NOMO-1 treated with DMSO at 0.1 percent for 48 hours (cell line): ENCODE results near the gene WWC1.
"Not testable (repeated sequence)": the region's sequence is repeated elsewhere in the genome, so short reads cannot be mapped to it uniquely, and the experiment has no call there.

ENCODE experiments used
- DNase-seq: peaks from one replicate; lab custom pipeline; 2025; ENCODE audit not compliant: unreplicated experiment; lab: John Stamatoyannopoulos, UW

WWC1 gene

DNA sequence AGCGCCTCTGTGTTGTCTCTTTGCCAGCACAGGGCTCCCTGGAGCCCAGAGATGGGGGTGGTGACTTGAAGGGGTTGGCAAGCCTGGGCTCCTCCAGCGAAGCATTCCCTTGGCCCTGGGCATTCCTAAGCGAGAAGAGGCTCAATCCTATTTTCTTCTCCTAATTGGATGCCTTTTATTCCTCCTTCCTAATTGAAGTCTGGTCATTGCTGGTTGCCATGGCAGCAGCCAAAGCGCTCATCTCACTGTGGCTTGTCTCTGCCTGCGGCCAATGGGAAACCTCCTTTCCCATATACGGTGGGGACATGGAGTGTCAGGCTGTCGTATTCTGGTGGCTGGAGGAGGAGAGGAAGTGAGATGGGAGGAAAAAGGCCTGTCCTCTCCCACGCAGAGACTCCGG is 142.6 kb downstream of the WWC1 start:
- no peak for DNase-seq

DNA sequence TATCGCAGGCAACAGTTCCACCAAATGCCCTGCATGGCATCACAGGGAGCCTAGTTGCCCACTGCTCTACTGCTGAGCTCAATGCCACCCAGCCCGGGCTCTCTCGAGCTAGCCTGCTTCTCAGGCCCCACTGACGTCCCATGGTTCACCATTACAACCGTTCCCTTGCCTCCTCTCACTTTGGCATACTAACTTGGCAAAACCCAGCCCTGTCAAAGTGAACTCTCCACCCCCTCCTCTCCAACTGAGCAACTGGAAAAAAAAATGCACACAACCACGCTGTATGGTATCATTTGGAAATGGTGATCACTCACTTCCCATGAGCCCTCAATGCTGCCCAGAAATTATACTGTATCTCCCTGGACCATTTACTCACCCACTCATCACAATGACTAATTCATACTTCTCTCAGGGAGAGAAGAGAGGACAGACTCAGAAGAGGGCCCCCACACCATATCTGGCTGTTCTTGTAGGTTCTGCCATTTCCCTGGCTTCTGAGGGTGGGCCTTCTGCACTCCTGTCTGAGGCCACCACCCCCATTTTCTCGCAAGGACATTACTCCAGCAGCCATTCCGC is 143.4 kb downstream of the WWC1 start:
- no peak for DNase-seq

DNA sequence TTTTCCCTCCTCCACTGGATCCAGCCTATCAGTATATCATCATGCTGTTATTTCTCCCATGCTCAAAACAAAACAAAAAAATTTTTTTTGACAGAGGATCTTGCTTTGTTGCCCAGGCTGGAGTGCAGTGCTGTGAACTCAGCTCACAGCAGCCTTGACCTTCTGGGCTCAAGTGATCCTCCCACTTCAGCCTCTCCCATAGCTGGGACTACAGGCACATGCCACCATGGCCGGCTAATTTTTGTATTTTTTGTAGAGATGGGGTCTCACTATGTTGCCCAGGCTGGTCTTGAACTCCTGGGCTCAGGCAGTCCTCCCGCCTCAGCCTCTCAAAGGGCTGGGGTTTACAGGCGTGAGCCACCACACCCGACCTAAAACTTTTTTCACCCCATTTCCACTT is 143.9 kb downstream of the WWC1 start:
- not testable (repeated sequence) for DNase-seq

DNA sequence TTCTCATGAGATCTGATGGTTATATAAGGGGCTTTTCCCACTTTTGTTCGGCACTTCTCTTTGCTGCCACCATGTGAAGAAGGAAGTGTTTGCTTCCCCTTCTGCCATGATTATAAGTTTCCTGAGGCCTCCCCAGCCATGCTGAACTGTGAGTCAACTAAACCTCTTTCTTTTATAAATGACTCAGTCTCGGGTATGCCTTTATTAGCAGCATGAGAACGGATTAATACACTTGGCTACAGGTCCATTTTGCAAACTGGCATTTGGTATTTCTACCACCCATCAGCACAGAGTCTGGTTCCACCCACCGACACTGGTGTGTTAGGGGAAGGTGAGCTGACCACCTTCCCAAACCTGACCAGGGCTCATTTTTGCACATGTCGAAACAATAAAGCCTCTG is 146.9 kb downstream of the WWC1 start:
- no peak for DNase-seq

DNA sequence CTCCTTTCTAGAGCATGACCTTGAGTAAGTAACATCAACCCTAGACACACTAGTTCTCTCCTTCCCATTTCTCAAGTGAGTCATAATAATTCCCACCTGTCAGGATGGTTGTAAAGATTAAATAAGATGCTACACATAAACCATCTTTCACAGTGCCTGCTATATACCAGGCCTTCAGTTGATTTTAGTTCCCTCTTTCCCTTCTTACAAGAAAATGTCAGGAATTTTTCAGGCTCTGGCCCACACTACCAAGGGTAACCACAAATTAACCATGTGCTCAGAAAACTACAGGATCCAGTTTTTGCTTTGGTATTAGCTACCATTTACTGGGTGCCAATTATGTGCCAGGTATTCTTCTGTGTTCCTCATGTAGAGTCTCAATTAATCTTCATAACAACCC is 152.1 kb downstream of the WWC1 start:
- DNase-seq, result no peak

DNA sequence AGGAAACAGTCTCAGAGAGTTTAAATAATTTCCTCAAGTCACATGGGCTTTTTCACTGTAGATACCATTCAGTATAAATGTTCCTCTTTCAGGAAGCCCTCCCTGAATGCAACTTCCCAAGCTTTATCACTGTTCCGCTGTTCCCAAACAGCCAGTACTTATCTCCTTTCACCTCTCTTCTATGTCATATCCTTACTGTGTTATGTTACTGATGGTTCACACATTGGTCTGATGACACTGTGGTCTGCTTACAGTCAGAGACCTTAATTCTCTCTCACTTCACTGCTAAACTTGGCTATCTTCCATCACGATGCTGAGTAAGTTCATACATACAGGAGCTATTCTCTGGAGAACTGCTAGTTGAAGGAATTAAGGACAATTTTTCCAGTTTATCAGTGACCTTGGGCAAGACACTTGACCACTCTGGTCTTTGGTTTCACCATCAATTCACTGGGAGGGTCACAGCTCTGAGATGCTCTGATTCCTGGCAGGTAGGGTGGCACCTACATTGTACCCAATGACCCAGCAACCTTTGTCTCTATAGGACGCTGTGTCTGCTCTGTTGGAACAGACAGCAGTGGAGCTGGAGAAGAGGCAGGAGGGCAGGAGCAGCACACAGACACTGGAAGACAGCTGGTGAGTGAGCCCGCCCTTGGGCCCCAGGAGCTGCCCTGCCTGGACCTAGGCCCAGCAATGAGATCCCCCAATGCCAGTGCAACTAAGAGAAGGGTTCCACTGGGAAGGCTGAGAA is 152.7 kb downstream of the WWC1 start:
- DNase-seq, result no peak

DNA sequence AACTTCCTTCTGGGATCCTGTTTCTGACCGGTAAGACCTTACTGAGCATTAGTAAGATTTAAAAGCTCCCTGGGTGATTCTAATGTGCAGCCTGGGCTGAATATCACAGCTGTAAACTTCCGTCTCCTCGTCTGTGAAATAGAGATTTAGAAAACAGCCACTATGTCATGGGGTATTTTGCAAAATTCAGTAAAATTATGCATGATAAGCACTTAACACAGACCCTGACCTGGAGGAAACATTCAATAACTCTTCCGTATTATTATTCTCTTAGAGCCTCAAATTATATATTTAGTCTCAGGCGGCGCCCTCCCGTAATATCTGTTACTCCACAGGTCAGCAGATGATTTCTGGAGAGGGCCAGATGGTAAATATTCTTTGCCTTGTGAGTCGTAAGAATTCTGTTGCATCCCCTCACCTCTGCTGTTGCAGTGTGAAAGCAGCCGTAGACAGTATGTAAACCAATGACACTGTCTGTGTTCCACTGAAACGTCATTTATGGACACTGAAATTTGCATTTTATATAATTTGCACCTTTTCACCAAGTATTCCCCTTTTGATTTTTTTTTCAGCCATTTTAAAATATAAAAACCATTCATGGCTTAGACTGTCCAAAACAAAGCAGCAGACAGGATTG is 155.7 kb downstream of the WWC1 start:
- DNase-seq, result no peak

DNA sequence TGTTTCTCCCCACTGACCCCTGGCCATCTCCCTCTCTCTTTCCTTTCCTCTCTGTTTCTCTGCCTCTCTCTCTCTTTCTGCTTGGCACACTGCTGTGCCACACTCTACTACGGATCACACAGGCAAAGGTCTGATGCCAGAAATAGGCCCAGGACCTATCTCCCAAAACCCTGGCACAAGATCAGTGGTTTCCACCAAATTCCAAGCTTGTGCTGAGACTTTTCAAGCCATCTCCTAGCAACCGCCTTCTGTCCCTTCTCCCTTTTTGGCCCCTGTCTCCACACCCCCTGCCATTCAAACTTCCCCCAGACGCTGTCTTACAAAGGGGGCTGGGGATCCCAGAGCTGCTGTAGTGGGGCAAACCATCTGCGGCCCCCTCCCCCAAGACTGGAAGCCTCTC is 156.4 kb downstream of the WWC1 start:
- DNase-seq, result no peak

DNA sequence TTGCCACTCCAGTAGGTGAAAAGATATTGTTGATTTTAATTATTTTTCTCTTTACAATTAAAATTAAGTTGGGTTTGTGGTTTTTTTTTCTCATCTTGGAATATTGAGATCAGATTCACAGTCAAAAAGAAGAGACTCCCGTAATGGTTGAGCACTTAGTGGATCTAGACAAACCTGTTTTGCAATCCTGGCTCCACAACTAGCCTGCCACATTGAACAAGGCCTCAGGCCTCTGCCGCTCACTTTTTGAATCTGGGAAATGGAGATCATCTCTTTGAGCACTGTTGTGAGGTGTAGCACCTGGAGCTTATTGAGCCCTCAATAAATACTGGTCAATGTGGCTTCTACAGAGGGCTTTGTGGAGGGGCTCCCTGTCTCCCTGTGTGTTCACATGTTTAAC is 157.7 kb downstream of the WWC1 start:
- no peak for DNase-seq

DNA sequence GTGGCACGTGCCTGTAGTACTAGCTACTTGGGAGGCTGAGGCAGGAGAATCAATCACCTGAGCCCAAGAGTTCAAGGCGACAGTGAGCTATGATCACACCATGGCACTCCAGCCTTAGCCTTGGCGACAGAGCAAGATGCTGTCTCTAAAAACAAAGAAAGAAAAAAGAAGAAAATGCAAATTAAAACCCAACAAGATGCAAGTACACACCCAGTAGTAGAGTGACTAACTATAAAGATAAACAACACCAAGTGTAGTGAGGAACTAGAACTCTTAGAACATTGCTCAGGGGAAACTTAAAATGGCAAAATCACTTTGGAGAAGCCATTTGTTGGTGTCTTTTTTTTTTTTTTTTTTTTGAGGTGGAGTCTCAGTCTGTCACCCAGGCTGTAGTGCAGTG is 160.1 kb downstream of the WWC1 start:
- DNase-seq, result no peak

DNA sequence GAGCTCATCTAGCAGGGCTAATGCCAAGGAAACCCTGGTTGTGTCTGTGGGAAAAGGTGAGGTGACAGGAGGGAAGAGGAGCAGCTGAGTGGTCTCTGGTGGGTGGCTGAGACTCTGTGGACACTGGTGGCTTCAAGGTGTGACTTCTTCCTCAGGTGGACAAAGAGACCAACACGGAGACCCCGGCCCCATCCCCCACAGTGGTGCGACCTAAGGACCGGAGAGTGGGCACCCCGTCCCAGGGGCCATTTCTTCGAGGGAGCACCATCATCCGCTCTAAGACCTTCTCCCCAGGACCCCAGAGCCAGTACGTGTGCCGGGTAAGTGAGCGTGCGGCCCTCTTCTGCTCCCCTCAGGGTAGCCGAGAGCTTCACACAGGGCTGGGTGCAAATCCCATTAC is 163.8 kb downstream of the WWC1 start:
- DNase-seq, result no peak

DNA sequence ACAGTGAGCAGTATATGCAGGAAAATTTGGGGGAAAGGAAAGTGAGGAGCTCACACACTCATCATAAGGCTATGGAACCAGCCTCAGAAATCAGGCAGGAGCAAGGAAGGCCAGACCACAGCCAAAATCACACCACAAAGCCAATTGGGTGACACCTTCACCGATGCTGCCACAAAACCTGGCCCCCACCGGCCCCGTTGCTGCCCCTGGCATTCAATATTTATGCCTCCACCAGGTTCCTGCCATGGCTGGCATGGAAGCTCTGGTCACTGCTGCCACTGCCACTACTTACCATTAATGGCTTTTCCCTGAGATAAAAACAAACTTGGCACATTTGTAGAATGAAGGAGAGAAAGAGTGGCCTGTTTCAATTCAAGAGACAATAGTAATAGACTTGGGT is 166.1 kb downstream of the WWC1 start:
- DNase-seq, result no peak

DNA sequence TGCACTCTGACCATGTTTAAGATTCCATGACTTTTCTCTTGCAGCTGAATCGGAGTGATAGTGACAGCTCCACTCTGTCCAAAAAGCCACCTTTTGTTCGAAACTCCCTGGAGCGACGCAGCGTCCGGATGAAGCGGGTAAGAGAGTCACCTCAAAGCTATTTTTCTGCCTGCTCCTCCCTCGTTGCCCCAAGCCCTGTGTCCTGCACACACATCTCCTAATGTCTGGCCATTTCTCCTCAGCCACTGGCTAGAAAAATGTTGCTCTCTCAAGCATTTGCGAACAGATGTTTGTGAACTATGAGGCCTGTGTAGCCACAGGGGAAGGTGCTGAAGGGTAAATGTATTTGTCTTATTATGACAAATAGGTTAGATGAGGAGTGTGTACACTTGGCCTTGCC is 169.2 kb downstream of the WWC1 start:
- DNase-seq, result no peak

DNA sequence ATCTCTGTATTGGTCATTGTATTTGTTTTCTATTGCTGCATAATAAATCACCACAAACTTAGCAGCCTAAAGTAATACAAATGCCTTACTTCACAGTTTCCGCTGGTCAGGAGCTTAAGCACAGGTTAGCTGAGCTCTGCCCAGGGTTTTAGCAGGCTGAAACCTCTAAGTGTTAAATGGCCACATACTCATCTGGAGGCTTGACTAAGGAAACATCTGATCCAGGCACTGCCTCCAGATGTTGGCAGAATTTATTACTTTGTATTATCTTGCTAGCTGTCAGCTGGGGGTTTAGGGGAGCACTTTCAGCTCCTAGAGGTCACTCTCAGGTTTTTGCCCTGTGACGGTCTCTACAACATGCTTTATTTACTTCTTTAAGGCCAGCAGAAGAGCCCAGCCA is 171.6 kb downstream of the WWC1 start:
- DNase-seq, result no peak

DNA sequence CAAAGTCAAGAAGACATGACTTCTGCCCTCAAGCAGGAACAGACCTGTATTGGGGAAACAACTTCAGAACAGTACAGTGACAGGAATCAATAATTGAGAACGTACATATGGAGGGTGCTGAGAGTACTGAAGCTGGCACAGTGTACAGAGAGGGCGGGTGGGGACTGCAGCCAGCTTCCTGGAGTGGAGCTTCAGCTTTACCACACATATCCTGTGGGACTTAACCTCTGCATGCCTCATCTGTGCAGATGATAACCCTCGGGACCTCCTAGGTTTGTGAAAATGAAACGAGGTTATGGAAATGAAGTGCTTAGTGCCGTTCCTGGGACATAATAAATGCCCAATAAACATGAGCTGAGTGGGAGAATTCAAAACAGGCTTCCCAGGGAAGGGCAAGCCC is 172.8 kb downstream of the WWC1 start:
- DNase-seq, result no peak

DNA sequence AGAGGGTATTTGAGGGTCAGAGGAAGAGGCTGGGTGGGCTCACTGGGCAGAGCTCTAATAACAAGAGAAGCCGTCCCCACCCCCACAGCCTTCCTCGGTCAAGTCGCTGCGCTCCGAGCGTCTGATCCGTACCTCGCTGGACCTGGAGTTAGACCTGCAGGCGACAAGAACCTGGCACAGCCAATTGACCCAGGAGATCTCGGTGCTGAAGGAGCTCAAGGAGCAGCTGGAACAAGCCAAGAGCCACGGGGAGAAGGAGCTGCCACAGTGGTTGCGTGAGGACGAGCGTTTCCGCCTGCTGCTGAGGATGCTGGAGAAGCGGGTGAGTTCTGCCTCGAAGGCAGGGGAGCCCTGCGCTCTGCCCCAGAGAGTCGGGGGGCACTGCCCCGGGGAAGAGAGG is 173.2 kb downstream of the WWC1 start:
- no peak for DNase-seq

DNA sequence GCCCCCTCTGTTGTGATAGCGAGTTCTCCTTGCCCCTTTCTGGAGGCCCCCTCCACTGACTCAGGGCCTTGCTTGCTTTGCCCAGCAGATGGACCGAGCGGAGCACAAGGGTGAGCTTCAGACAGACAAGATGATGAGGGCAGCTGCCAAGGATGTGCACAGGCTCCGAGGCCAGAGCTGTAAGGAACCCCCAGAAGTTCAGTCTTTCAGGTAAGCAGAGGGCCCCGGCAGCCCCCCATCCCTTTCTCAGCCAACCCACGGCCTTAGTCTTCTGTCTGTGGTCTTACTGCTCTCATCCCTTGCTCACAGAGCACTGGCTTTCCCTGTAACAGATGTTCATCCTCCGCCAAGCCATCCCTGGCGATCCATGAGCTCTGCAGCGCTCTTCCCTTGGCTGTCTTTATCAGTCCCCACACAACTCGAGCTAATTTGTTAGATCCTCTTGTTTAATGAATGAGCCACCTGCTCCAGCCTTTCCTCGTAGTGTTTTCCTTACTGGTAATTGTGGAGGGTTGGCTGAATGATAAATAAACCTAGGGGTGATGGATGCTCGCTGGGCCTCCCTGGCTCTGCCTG is 176.4 kb downstream of the WWC1 start:
- DNase-seq, result no peak

DNA sequence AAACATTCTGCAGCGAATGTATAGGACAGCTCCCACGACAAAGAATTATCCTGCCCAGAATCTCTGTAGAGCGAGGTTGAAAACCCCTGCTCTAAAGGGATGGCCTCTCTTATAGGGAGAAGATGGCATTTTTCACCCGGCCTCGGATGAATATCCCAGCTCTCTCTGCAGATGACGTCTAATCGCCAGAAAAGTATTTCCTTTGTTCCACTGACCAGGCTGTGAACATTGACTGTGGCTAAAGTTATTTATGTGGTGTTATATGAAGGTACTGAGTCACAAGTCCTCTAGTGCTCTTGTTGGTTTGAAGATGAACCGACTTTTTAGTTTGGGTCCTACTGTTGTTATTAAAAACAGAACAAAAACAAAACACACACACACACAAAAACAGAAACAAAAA is 177.4 kb downstream of the WWC1 start:
- DNase-seq, result no peak

DNA sequence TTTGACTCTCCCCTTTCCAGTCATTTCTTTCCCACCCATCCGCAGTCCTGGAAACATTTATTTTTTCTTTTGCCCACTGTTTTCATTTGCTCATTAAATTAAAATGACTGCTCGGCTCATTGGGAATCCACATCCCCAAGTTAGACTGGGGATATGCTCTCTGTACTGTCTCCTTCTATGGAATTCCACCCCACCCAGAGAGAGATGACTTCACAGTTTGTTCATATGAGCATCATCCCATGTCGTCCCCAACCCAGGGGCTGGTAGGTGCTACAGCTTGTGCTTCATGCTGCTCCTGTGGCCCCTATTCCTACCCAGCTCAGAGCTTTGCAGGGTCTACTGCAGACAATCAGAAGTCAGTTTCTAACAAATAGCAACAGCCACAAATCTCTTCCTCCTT is 178.4 kb downstream of the WWC1 start:
- DNase-seq, result no peak

DNA sequence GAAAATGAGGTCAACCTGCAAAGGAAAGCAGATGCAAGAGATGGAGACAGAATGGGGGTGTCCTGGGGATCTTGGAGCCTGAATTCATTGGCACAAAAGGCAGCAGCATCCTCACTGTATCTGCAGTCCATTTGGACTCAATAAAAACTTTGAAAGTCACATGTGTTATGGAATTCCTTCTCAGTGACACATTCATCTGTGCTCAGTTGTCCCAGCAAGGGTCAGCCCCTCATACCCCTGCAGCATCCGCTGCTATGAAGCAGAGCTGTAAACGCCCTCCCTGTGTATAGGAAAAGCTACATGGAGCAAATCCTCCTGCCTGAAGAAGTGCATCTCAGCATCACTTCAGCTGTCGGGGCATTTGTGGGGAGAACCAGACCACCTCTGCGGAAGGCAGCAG is 180.3 kb downstream of the WWC1 start:
- no peak for DNase-seq

DNA sequence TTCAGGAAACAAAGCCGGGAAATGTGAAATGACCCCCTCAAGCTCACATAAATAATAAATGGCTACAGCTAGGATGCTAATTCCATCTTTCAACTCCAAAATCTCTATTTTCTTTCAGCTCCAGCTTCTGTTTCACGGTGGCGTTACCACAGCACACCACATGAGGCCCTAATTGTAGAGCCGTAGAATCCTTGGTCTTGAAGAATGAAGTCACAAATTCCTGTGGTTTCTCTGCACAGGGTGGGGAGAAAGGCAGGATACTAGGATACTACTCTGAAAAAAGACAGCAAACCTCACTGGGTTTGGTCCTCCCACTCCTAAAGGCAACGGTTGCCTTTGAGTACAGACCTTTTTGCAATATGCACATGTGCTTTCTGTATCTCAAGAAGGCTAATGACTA is 180.9 kb downstream of the WWC1 start:
- DNase-seq, result no peak

DNA sequence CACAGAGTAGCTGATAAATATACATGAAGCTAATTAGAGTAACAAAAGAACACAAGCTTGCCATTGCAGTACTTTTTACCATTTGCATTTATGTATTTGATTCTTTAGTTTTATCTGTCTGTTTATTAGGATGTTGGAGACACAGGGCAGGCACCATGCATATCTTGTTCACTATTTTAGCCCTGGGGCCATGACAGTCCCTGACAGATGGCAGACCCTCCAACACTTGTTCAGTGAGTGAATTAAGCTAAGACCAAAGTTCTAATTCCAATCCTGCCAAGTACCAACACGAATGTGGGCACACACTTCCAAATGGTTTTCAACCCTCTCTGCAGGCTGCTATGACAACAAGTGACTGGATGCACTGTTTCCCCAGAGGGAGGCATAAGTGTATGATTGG is 182.9 kb downstream of the WWC1 start:
- no peak for DNase-seq
